Stimulated activated CD8-positive, alpha-beta memory T cell treated with anti-CD3 and anti-CD28 coated beads, Interleukin-12 subunit alpha, Interleukin-12 subunit beta, amount 100 ng/mL, for 24 hours (primary cell): ENCODE data around the gene CDK14.
"Not testable (repeated sequence)": the region's sequence is repeated elsewhere in the genome, so short reads cannot be mapped to it uniquely, and the experiment has no call there.

Experiments used
- DNase-seq: peaks from one replicate; pipeline ENCODE4 v3.0.0-alpha.2; 2020; ENCODE audit errors: extremely low read depth

Gene CDK14

DNA sequence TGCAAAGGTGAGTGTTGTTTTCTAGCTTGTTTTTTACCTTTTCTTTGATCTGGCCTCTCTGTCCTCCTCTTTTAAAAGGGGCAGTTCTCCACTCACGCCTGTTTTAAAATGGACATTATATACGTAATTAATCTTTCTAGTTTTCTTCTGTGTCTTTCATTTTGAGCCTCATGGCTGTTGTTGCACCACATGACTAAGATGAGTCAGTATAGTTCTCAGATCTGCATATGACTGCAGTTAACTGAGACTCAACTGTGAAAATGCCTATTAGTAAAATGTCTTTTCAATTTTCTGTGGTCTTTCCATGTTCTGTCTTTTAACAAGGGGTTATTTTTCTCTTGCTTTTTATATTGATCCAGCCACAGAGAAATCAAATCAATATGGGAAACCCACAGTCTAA lies 296.1 kb downstream of the CDK14 start:
- DNase-seq, result no peak

DNA sequence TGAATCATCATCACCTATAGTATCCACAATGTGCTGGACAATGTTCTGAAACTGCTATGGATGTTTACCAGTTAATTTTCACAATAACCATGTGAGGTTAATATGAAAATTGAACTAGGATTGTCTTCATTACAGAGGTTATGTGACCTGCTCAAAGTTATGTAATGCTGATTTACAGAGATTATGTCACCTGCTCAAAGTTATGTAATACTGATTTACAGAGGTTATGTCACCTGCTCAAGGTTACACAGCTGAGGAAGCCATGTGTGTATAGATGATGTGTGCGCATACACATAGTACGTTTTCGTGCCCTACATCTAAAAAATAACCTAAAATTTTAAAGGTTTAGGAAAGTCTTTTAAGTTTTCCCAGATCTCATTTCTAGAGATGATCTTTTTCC lies 298.0 kb downstream of the CDK14 start:
- no peak for DNase-seq

DNA sequence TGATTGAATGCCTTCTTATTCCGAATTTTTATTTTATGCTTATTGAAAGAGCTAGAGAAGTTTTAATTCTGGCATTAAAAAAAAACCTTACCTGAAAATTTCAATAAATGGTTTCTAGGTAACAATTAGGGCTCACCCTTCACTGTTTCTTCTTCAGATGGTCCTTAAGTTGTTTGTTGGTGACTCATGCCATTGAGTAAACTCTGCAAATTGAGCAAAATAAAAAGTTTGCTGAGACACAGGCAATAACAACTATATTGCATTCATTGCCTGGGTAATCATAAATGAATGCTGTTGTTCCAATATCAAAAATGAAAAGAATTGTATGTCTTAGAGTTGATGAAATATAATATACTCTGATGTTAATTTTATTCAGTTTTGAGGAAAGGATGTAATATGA lies 300.3 kb downstream of the CDK14 start:
- DNase-seq, result no peak

- no peak for DNase-seq
Observed at GRCh38 chr7:90897961-90898469, 301.9 kb downstream of the CDK14 start.

- no peak for DNase-seq
Observed at GRCh38 chr7:90900628-90901356, 304.7 kb downstream of the CDK14 start.

- no peak for DNase-seq
Observed at GRCh38 chr7:90903841-90904240, 307.7 kb downstream of the CDK14 start.

- no peak for DNase-seq
Observed at GRCh38 chr7:90910136-90910535, 314.0 kb downstream of the CDK14 start.

GRCh38 chr7:90916319-90916718 lies 320.2 kb downstream of the CDK14 start:
- DNase-seq, result no peak

GRCh38 chr7:90917539-90917938 lies 321.4 kb downstream of the CDK14 start:
- no peak for DNase-seq

DNA sequence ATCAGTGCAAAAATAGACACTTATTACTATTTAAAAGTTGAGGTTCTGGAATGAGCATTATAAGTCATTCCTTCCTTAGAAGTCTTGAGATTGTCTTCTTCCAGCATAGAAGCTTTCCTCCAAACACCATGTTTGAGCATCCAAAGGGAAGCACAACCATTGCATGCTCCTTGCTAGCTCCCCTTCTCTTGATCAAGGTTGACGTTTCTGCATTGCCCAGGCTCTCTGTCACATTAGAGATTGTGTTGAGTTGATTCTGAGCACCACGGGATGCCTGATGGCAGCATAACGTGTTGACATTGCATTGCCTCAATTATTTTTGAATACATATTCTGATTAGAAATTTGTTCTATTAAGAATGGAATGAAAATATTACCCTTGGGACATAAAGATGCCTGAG lies 322.2 kb downstream of the CDK14 start:
- DNase-seq, result no peak

GRCh38 chr7:90919816-90920215 lies 323.7 kb downstream of the CDK14 start:
- no peak for DNase-seq

DNA sequence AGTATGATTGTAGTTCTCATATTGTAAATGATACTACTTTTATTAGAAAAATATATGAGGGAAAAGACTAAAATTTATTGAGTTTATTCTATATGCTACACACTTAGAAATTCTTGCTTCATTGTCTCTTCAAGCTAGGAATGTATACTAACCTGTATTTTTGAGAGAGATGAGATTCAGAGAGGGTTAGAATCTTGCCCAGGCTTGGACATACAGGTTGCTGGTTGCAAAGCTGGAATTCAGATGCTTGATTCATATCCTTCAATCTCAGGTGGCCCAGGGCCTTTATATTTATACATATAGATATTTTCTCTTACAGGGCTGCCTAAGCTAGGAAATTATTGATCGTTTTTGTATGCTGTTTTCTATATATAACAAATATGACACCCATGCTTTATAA lies 324.2 kb downstream of the CDK14 start:
- no peak for DNase-seq

GRCh38 chr7:90923541-90923997 lies 327.4 kb downstream of the CDK14 start:
- no peak for DNase-seq

DNA sequence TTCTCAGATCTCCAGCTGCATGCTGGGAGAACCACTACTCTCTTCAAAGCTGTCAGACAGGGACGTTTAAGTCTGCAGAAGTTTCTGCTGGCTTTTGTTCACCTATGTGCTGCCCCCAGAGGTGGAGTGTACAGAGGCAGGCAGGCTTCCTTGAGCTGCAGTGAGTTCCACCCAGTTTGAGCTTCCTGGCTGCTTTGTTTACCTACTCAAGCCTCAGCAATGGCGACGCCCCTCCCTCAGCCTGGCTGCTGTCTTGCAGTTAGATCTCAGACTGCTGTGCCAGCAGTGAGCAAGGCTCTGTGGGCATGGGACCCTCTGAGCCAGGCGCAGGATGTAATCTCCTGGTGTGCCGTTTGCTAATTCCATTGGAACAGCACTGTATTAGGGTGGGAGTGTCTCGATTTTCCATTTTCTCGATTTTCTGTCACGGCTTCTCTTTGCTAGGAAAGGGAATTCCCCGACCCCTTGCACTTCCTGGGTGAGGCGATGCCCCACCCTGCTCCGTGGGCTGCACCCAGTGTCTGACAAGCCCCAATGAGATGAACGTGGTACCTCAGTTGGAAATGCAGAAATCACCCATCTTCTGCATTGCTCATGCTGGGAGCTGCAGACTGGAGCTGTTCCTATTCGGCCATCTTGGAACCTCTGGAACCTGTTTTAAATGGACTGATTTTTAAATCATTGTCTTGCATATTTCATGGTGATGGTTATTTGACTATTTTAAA lies 332.7 kb downstream of the CDK14 start:
- DNase-seq, result not testable (repeated sequence)

DNA sequence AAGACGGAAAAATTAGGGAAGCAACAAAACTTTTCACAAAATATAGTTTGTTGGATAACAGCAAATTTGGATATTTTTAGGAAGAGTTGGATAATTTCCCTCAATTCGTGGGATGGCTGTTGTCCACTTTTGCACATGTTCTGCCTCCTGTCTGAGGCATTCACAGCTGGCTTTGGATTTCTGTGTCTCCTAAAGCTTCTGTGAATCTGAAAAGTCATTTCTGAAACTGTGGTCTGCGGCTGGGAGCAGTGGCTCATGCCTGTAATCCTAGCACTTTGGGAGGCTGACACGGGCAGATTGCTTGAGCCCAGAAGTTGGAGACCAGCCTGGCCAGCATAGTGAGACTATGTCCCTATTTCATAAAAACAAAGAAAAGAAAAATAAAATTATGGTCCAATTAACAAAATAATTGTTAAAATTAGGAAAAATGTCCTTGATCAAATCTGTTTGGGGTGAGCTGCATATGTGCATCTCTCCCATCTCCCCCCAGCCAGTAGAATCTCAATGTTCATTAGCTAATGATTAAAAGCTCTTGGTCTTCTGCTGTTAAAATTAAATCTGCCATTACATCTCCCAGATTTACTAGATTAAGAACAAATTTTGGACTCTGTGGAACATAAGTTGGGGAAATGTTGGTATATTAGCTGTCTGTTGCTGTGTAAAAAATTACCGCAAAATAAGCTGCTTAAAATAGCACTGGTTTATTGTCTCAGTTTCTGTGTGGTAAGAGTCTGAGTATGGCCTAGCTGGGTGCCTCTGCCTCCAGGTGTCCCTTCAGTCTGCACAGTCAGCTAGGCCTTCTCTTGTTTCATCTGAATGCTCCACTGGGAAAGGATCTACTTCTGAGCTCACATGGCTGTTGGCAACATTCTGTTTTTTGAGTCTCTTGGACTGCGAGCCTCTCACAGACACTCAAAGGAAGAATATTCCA lies 336.1 kb downstream of the CDK14 start:
- no peak for DNase-seq

GRCh38 chr7:90933041-90933440 lies 336.9 kb downstream of the CDK14 start:
- no peak for DNase-seq

DNA sequence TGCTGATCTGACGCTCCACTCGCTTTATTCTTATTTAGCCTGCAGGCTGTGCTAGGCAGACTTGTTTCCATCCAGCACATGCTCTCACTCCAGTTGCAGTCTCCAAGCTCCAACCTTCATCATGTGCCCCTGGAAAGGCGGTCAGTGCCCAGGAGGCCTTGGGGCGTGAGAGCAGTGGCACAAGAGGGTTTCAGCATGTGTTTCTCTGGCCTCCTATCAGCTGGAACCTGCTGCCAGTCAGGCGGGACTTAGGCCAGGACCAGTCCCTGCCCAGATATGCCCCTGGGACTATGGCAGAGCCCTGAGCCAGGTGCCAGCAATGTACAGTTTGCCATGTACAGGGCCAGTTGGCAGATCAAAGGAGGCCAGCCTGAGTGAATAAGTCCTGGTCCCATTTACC lies 337.9 kb downstream of the CDK14 start:
- no peak for DNase-seq

- no peak for DNase-seq
Observed at GRCh38 chr7:90938371-90938770, 342.2 kb downstream of the CDK14 start.

DNA sequence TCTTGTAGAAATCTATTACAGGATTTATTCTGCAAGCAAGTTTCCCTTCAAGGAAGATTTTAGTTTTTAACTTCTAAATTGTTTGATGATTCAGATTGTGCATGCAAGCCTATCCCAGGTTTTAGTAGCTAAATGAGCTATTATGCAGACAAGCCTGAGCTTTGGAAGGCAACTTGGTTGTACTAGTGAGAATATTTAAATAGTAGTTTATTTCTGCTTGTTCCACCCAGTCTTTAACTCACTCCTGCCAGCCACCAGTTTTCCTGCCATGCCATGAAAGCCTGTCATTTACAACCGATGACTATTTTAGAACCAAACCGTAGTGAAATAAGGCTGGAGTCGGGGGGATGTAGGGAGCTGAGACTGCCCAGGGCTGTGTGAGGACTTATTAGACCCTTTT lies 343.5 kb downstream of the CDK14 start:
- no peak for DNase-seq

GRCh38 chr7:90944021-90944420 lies 347.9 kb downstream of the CDK14 start:
- DNase-seq, result no peak

DNA sequence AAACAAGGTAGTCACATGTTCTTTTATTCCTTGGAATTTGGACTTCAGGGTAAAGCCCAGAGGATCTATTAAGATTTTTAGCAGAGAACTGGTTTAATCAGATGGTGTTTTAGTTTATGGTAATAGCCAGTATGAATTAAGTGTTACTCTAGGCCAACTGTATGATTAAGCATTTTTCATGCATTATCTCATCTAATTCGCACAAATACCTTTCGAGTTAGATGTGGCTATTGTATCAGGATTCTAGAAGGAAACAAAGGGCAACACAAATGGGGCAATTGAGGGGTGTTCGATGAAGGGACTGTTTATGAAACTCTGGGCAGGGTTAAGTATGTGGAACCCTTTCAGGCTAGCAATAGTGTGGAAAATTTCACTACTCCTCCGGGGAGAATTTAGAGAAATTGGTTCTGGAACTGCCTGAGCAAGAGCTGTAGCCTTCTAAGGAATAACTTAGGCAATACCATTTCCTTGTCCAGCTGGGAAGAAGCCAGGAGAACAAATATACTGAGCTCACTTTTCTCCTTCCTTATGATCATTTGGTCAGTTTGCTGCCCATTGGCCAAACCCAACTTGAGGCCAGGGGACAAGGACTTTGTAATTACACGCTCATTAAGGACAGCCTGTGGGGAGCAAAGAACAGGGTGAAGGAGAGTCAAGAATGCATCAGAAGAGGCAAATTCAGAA lies 349.1 kb downstream of the CDK14 start:
- DNase-seq, result no peak
